PFSK-1 (cell line): ENCODE measurements around the gene GAS7.

Source experiments
- FOXP2 ChIP-seq: optimal IDR thresholded peaks from 2 replicates; pipeline ENCODE3; 2011; ENCODE audit warnings: borderline replicate concordance, control low read depth, inconsistent platforms; ENCODE audit not compliant: insufficient read depth; ENCODE audit errors: extremely low read length, extremely low read depth
- POLR2AphosphoS5 ChIP-seq: IDR thresholded peaks from 2 replicates; pipeline ENCODE4 v1.6.1; 2012; ENCODE audit warnings: low read depth, mild to moderate bottlenecking, control low read depth, low read length, moderate library complexity
- SIN3A ChIP-seq: IDR thresholded peaks from 2 replicates; pipeline ENCODE4 v1.6.1; 2012; ENCODE audit warnings: mild to moderate bottlenecking, low read length, moderate library complexity, borderline replicate concordance; ENCODE audit not compliant: insufficient read depth
- TAF1 ChIP-seq: IDR thresholded peaks from 2 replicates; pipeline ENCODE4 v1.6.1; 2012; ENCODE audit warnings: low read length, control low read depth, borderline replicate concordance; ENCODE audit not compliant: insufficient read depth
- TF ChIP-seq, protein P1 (sequence below), 2 experiments: IDR thresholded peaks; 2 replicates each; pipeline versions ENCODE4 v1.6.1 to v1.8.0; 2011 to 2012; ENCODE audit warnings: low read depth in 2 of 2, low read length in 2 of 2, control low read depth in 1 of 2, inconsistent platforms in 1 of 2, mild to moderate bottlenecking in 1 of 2, moderate library complexity in 1 of 2; ENCODE audit not compliant: insufficient read depth in 1 of 2

GAS7 gene

DNA sequence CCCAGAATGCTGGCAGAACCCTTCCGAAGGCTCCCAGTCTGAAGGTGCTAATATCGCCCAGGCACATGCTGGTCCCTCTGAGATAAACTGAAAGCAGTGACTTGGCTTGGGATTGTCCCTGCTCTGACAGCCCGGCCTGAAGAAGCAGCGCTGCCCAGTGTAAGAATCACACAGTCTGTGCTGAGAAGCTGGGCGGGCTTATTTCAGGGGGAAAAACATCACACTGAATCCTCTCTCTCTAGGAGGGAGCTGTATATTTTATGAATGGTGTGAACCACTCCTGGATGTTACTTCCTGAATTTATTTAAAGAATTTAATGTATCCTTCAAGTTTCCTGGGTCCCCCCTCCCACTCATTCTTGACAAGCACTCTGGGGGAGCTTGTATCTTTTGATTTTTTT is 36.3 kb downstream of the GAS7 start:
- TF ChIP-seq FOXP2 (no peak), SIN3A (no peak), TAF1 (0 out of 2 replicates have a peak, but pooled peaks have one; percentile 24), POLR2AphosphoS5 (peak; percentile 29; the same call in 1 of the 2 replicates)
- TF ChIP-seq, protein P1, sequence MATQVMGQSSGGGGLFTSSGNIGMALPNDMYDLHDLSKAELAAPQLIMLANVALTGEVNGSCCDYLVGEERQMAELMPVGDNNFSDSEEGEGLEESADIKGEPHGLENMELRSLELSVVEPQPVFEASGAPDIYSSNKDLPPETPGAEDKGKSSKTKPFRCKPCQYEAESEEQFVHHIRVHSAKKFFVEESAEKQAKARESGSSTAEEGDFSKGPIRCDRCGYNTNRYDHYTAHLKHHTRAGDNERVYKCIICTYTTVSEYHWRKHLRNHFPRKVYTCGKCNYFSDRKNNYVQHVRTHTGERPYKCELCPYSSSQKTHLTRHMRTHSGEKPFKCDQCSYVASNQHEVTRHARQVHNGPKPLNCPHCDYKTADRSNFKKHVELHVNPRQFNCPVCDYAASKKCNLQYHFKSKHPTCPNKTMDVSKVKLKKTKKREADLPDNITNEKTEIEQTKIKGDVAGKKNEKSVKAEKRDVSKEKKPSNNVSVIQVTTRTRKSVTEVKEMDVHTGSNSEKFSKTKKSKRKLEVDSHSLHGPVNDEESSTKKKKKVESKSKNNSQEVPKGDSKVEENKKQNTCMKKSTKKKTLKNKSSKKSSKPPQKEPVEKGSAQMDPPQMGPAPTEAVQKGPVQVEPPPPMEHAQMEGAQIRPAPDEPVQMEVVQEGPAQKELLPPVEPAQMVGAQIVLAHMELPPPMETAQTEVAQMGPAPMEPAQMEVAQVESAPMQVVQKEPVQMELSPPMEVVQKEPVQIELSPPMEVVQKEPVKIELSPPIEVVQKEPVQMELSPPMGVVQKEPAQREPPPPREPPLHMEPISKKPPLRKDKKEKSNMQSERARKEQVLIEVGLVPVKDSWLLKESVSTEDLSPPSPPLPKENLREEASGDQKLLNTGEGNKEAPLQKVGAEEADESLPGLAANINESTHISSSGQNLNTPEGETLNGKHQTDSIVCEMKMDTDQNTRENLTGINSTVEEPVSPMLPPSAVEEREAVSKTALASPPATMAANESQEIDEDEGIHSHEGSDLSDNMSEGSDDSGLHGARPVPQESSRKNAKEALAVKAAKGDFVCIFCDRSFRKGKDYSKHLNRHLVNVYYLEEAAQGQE (IDR thresholded peaks at IDR 0.05; ENCODE audit: insufficient read depth in 1 of 2, low read depth in 2 of 2, low read length in 2 of 2): no peak

- no peak for TF ChIP-seq FOXP2
- TF ChIP-seq TAF1: no peak
- TF ChIP-seq POLR2AphosphoS5: no peak
- TF ChIP-seq, protein P1 (IDR thresholded peaks at IDR 0.05; ENCODE audit: insufficient read depth in 1 of 2, low read depth in 2 of 2, low read length in 2 of 2): no peak
- no peak for TF ChIP-seq SIN3A
Measured at GRCh38 chr17:10161386-10161785, 37.0 kb downstream of the GAS7 start.

GRCh38 chr17:10156948-10157607 is 41.3 kb downstream of the GAS7 start:
- TF ChIP-seq, protein P1 (IDR thresholded peaks at IDR 0.05; ENCODE audit: insufficient read depth in 1 of 2, low read depth in 2 of 2, low read length in 2 of 2): peak in 1 of 2 experiments; percentile 4; a peak in 1 of 4 replicates
- TF ChIP-seq SIN3A: no peak
- TF ChIP-seq FOXP2: peak; percentile 15
- no peak for TF ChIP-seq POLR2AphosphoS5
- TF ChIP-seq TAF1: no peak

DNA sequence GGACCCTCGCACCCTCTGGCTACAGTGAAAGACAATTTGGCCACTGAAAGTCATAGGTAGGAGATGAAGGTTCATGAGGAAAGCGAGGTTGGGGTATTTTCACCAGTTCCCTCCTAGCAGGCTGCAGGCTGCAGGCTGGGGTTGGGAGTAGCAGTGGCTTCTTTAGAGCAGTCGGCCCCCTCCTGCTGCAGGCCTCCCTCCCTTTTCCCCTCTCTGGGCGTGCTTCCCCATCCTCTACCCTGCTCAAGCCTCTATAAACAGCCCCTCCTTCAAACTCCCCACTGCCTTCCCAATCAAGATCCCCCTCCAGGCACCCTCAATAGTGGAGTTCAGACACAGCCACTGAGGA is 41.8 kb downstream of the GAS7 start:
- no peak for TF ChIP-seq POLR2AphosphoS5
- no peak for TF ChIP-seq SIN3A
- TF ChIP-seq, protein P1 (IDR thresholded peaks at IDR 0.05; ENCODE audit: insufficient read depth in 1 of 2, low read depth in 2 of 2, low read length in 2 of 2): no peak
- TF ChIP-seq FOXP2: no peak

DNA sequence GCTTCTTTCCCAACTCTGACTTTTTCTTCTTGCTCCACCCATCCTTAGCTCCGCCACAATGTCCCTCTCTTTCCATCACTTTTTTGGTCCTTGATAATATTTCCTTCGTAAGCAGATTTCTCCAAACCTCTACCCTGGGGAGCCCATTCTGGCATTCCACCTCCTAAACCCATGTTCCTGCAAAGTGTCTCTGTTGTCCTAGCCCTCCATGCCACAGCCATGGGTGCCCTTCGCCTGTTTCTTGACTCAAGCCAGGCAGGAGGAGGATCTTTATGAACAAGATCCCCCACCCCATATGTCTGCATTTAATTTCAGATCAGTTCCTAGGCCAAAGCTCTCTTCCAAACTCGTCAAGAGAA is 42.4 kb downstream of the GAS7 start:
- no peak for TF ChIP-seq SIN3A
- no peak for TF ChIP-seq POLR2AphosphoS5
- no peak for TF ChIP-seq FOXP2
- TF ChIP-seq, protein P1 (IDR thresholded peaks at IDR 0.05; ENCODE audit: insufficient read depth in 1 of 2, low read depth in 2 of 2, low read length in 2 of 2): no peak
- no peak for TF ChIP-seq TAF1
